H1 (cell line): ENCODE results near the gene WBP1L. TPM values are rescaled to one million over a fixed set of nuclear protein-coding genes. Genes with fewer than 3 reads are reported as not detected.

Experiments
- CTCF ChIA-PET: fragments of 300-600 bp; sonication (Branson Sonifier 250); formaldehyde crosslinking; loops from one replicate; lab custom pipeline; 2021; ENCODE audit not compliant: partially characterized antibody; lab: Charles Lee
- POLR2A ChIA-PET: fragments of 300-600 bp; sonication (Branson Sonifier 250); formaldehyde crosslinking; loops from one replicate; lab custom pipeline; 2021; ENCODE audit warnings: inconsistent platforms; ENCODE audit not compliant: partially characterized antibody; lab: Charles Lee
- DNase-seq, 2 experiments: peaks; one replicate each; pipeline versions ENCODE4 v3.0.0 to v3.0.0-alpha.2; 2010 to 2022; ENCODE audit warnings: low spot score in 2 of 2, low read depth in 1 of 2, mixed read lengths in 1 of 2
- FAIRE-seq: peaks from 2 replicates; lab custom pipeline; 2011; peaks lifted over from hg19 to GRCh38; lab: Jason Lieb, UNC
- H2AFZ ChIP-seq: 2 replicates; pipeline ENCODE4 v1.8.1; 2012; ENCODE audit warnings: low read length, inconsistent platforms
- H2AK5ac ChIP-seq: 2 replicates; pipeline ENCODE4 v1.6.1; 2013; ENCODE audit warnings: low read depth, low read length
- H2BK120ac ChIP-seq: replicated peaks from 2 replicates; pipeline ENCODE3; 2013; ENCODE audit warnings: low read depth, low read length, inconsistent platforms
- H2BK12ac ChIP-seq: 2 replicates; pipeline ENCODE4 v1.6.1; 2013; ENCODE audit warnings: low read depth, low read length
- H2BK15ac ChIP-seq: 2 replicates; pipeline ENCODE4 v1.6.1; 2013; ENCODE audit warnings: low read length
- H2BK20ac ChIP-seq: 2 replicates; pipeline ENCODE4 v1.6.1; 2013; ENCODE audit warnings: low read length
- H2BK5ac ChIP-seq: 2 replicates; pipeline ENCODE4 v1.6.1; 2013; ENCODE audit warnings: low read depth, low read length
- H3K14ac ChIP-seq: 2 replicates; pipeline ENCODE4 v1.6.1; 2013; ENCODE audit warnings: inconsistent platforms; ENCODE audit not compliant: insufficient read length
- H3K18ac ChIP-seq: 2 replicates; pipeline ENCODE4 v1.6.1; 2013; ENCODE audit warnings: low read length; ENCODE audit errors: extremely low read depth
- H3K23ac ChIP-seq: 2 replicates; pipeline ENCODE4 v1.6.1; 2013; ENCODE audit warnings: inconsistent platforms; ENCODE audit not compliant: insufficient read length
- H3K23me2 ChIP-seq: 2 replicates; pipeline ENCODE4 v1.6.1; 2013; ENCODE audit warnings: low read depth, low read length
- H3K27ac ChIP-seq: 2 replicates; pipeline ENCODE4 v1.6.1; 2011; ENCODE audit warnings: low read depth, low read length, inconsistent platforms
- H3K27me3 ChIP-seq, 4 experiments: replicated peaks in 1 of 4; 1 replicate in 1 of 4; 2 replicates in 3 of 4; pipeline versions ENCODE4 v1.6.1 to v1.8.1; 2011 to 2013; ENCODE audit warnings: low read length in 3 of 4, mild to moderate bottlenecking in 3 of 4, inconsistent platforms in 2 of 4, mixed read lengths in 2 of 4, moderate library complexity in 1 of 4; ENCODE audit not compliant: control insufficient read depth in 3 of 4, insufficient read depth in 3 of 4; ENCODE audit errors: extremely low read depth in 1 of 4
- H3K36me3 ChIP-seq, 4 experiments: 2 replicates each; pipeline versions ENCODE4 v1.6.1 to v1.8.1; 2011 to 2013; ENCODE audit warnings: mild to moderate bottlenecking in 4 of 4, low read length in 3 of 4, moderate library complexity in 2 of 4, control low read depth in 1 of 4, inconsistent platforms in 1 of 4; ENCODE audit not compliant: insufficient read depth in 4 of 4, control insufficient read depth in 2 of 4
- H3K4ac ChIP-seq: replicated peaks from 2 replicates; pipeline ENCODE3; 2013; ENCODE audit warnings: low read length, low read depth, mixed read lengths, inconsistent platforms; ENCODE audit not compliant: insufficient read length
- H3K4me1 ChIP-seq, 4 experiments: replicated peaks in 1 of 4; 1 replicate in 1 of 4; 2 replicates in 3 of 4; pipeline versions ENCODE4 v1.6.1 to v1.8.1; 2011 to 2013; ENCODE audit warnings: low read length in 3 of 4, inconsistent platforms in 2 of 4, mixed read lengths in 1 of 4; ENCODE audit not compliant: insufficient read depth in 4 of 4, control insufficient read depth in 3 of 4
- H3K4me2 ChIP-seq, 2 experiments: 2 replicates each; pipeline versions ENCODE4 v1.6.1 to v1.8.1; 2011 to 2013; ENCODE audit warnings: low read depth in 2 of 2, low read length in 2 of 2, control low read depth in 1 of 2, inconsistent platforms in 1 of 2, mild to moderate bottlenecking in 1 of 2; ENCODE audit not compliant: insufficient read depth in 1 of 2
- H3K4me3 ChIP-seq, 4 experiments: fragments of 200-600, 300-600 bp in 1 of 4; sonication (generic), shearing (Covaris generic), sonication (Bioruptor Twin) in 1 of 4; 2 replicates each; pipeline versions ENCODE4 v1.5.1 to v1.8.1; 2011 to 2016; ENCODE audit warnings: low read length in 4 of 4, low read depth in 3 of 4, control low read depth in 2 of 4, inconsistent platforms in 2 of 4, mild to moderate bottlenecking in 2 of 4, mixed read lengths in 1 of 4, moderate library complexity in 1 of 4; ENCODE audit not compliant: insufficient read depth in 2 of 4; ENCODE audit errors: extremely low read depth in 1 of 4
- H3K56ac ChIP-seq: replicated peaks from 2 replicates; pipeline ENCODE3; 2013; ENCODE audit warnings: low read depth, mild to moderate bottlenecking, mixed read lengths, low read length, inconsistent platforms; ENCODE audit not compliant: insufficient read length
- H3K79me1 ChIP-seq: 2 replicates; pipeline ENCODE4 v1.6.1; 2013; ENCODE audit warnings: low read depth, low read length, control low read depth
- H3K79me2 ChIP-seq, 2 experiments: 2 replicates each; pipeline versions ENCODE4 v1.6.1 to v1.8.1; 2012 to 2013; ENCODE audit warnings: low read length in 2 of 2, mild to moderate bottlenecking in 2 of 2, inconsistent platforms in 1 of 2; ENCODE audit not compliant: insufficient read depth in 2 of 2, control insufficient read depth in 1 of 2
- H3K9ac ChIP-seq, 4 experiments: replicated peaks in 1 of 4; 1 replicate in 1 of 4; 2 replicates in 3 of 4; pipeline versions ENCODE4 v1.6.1 to v1.8.1; 2011 to 2013; ENCODE audit warnings: low read depth in 3 of 4, low read length in 3 of 4, control low read depth in 2 of 4, mild to moderate bottlenecking in 2 of 4, moderate library complexity in 2 of 4, inconsistent platforms in 1 of 4; ENCODE audit errors: extremely low read depth in 1 of 4
- H3K9me3 ChIP-seq, 2 experiments: 2 replicates each; pipeline versions ENCODE4 v1.6.1 to v1.8.1; 2012 to 2013; ENCODE audit warnings: mild to moderate bottlenecking in 2 of 2, moderate library complexity in 2 of 2, control low read depth in 1 of 2, inconsistent platforms in 1 of 2, low read depth in 1 of 2, low read length in 1 of 2, mixed read lengths in 1 of 2; ENCODE audit not compliant: insufficient read depth in 2 of 2
- H4K20me1 ChIP-seq, 2 experiments: replicated peaks in 1 of 2; 2 replicates each; pipeline versions ENCODE3 to v1.8.1; 2011 to 2013; ENCODE audit warnings: inconsistent platforms in 2 of 2, low read length in 2 of 2, mild to moderate bottlenecking in 1 of 2; ENCODE audit not compliant: insufficient read depth in 2 of 2, control insufficient read depth in 1 of 2
- H4K5ac ChIP-seq: 2 replicates; pipeline ENCODE4 v1.6.1; 2013; ENCODE audit warnings: low read length, low read depth, mixed read lengths, inconsistent platforms; ENCODE audit not compliant: insufficient read length
- H4K8ac ChIP-seq: 2 replicates; pipeline ENCODE4 v1.8.0; 2013; ENCODE audit warnings: mild to moderate bottlenecking, moderate library complexity, low read length, inconsistent platforms; ENCODE audit not compliant: insufficient read depth; ENCODE audit errors: extremely low read depth
- H4K91ac ChIP-seq: replicated peaks from 2 replicates; pipeline ENCODE3; 2013; ENCODE audit warnings: low read length, mixed read lengths, inconsistent platforms; ENCODE audit not compliant: insufficient read length
- ATF3 ChIP-seq: IDR thresholded peaks from 2 replicates; pipeline ENCODE4 v1.6.1; 2011; ENCODE audit warnings: low read depth, mild to moderate bottlenecking, low read length; ENCODE audit not compliant: insufficient read depth
- CEBPB ChIP-seq: IDR thresholded peaks from 2 replicates; pipeline ENCODE4 v1.6.1; 2012; ENCODE audit warnings: low read depth, low read length
- CHD2 ChIP-seq: IDR thresholded peaks from 2 replicates; pipeline ENCODE4 v1.6.1; 2012; ENCODE audit warnings: low read length, improper control_type of control experiment
- NANOG ChIP-seq: IDR thresholded peaks from 2 replicates; pipeline ENCODE4 v1.6.1; 2011; ENCODE audit warnings: low read length, low read depth, mild to moderate bottlenecking, inconsistent platforms; ENCODE audit not compliant: insufficient read depth, poor library complexity, severe bottlenecking
- RXRA ChIP-seq: IDR thresholded peaks from 2 replicates; pipeline ENCODE4 v1.6.1; 2011; ENCODE audit warnings: low read depth, mild to moderate bottlenecking, low read length, moderate library complexity; ENCODE audit not compliant: insufficient read depth
- SP1 ChIP-seq: IDR thresholded peaks from 2 replicates; pipeline ENCODE4 v1.6.1; 2011; ENCODE audit warnings: low read depth, low read length
- SRF ChIP-seq: IDR thresholded peaks from 2 replicates; pipeline ENCODE4 v1.6.1; 2011; ENCODE audit warnings: mild to moderate bottlenecking, low read depth, low read length, moderate library complexity
- TAF1 ChIP-seq: IDR thresholded peaks from 2 replicates; pipeline ENCODE4 v1.6.1; 2011; ENCODE audit warnings: mild to moderate bottlenecking, low read depth, low read length
- WGBS, 2 experiments: shearing (Covaris generic) in 1 of 2; methylation state at CpG; one replicate each; pipeline versions ENCODE4 v1.1.6 to v1.1.7; 2013 to 2015; ENCODE audit warnings: low lambda C conversion rate in 2 of 2, mixed read lengths in 2 of 2, inconsistent platforms in 1 of 2, low coverage in 1 of 2, missing lambda C conversion rate in 1 of 2; ENCODE audit not compliant: insufficient replicate concordance in 2 of 2, insufficient coverage in 1 of 2, insufficient read length in 1 of 2; ENCODE audit errors: extremely low coverage in 1 of 2, missing lambda C conversion rate in 1 of 2; 5-methylcytosine and 5-hydroxymethylcytosine counted together
- polyA plus RNA-seq, 7 experiments: library from polyadenylated mRNA; depleted of rRNA in 3 of 7; stranded (reverse) in 5 of 7; unstranded in 2 of 7; fragments of >200 nt in 5 of 7; fragments of 200-250 nt in 2 of 7; gene quantifications; 1 replicate in 5 of 7; 2 replicates in 1 of 7; 4 replicates in 1 of 7; pipeline versions ENCODE4 v1.2.1 to v1.2.3, GENCODE V29; 2011 to 2013; ENCODE audit warnings: missing spikeins in 2 of 7, mixed read lengths in 2 of 7
- total RNA-seq: library from RNA; stranded (reverse); fragmentation: NEBNext Ultra II Directional; extraction: Animal tissue kit (Norgen Biotek cat#: 25700); gene quantifications from 2 replicates; pipeline ENCODE4 v1.2.1, GENCODE V29; 2021
- TF ChIP-seq, protein P1 (sequence below): IDR thresholded peaks from 2 replicates; pipeline ENCODE4 v1.6.1; 2012; ENCODE audit warnings: low read length, inconsistent platforms

Gene WBP1L
- total and polyA plus RNA-seq, 2 of the 8 experiments (the other 6 are each of a cell fraction or from before 2014, with no cell fraction given), result 26.6 to 29.9 TPM

GRCh38 chr10:102776779-102777456 is 33.2 kb downstream of the WBP1L start:
- ChIA-PET POLR2A (interaction anchor here (0.6 to 4.8 kb wide), 9 partner anchors 12 to 342 kb away, joined by 3 to 40 read pairs (median 5); partner anchors contain the start of gene WBP1L), CTCF (interaction anchor here (0.6 to 1.8 kb wide), 13 partner anchors 11 to 98 kb away, joined by 3 to 10 read pairs (median 3); no protein-coding TSS in a partner anchor)
- H4K5ac ChIP-seq, result peak overlapping the region; percentile 8
- H3K56ac ChIP-seq, result no peak overlapping the region
- H2BK15ac ChIP-seq, result no peak overlapping the region
- H2AFZ ChIP-seq, result 0 out of 2 replicates have a peak overlapping the region, but pooled peaks have one; percentile 1
- H3K4me3 ChIP-seq, result peak overlapping the region in 3 of 4 experiments; percentile 8 to 41 (median 16); a peak in 4 of 8 replicates
- FAIRE-seq (peak; percentile 63), DNase-seq (peak; percentile 43 to 67)
- H3K23me2 ChIP-seq, result no peaks in the 10 kb centered on the region
- no peaks in the 10 kb centered on the region for H3K79me2 ChIP-seq
- H3K9me3 ChIP-seq, result no peaks in the 10 kb centered on the region
- peak overlapping the region; percentile 57 to 67 for H3K4me2 ChIP-seq
- peak overlapping the region; percentile 77; the same call in 1 of the 2 replicates for H2BK12ac ChIP-seq
- H3K23ac ChIP-seq, result no peak overlapping the region
- no peak overlapping the region for H3K14ac ChIP-seq
- H2BK120ac ChIP-seq, result no peak overlapping the region
- H3K36me3 ChIP-seq, result no peaks in the 10 kb centered on the region
- peak overlapping the region; percentile 5; the same call in 1 of the 2 replicates for H2BK5ac ChIP-seq
- H4K20me1 ChIP-seq, result peaks cover 0 to 2% of the 10 kb centered on the region in 2 experiments
- peaks cover 9% of the 10 kb centered on the region; the same call in 1 of the 2 replicates for H3K79me1 ChIP-seq
- H2BK20ac ChIP-seq, result no peak overlapping the region
- H3K9ac ChIP-seq, result peak overlapping the region in 2 of 4 experiments; percentile 2 to 48; a peak in 3 of 7 replicates
- no peak overlapping the region for H4K91ac ChIP-seq
- H3K4me1 ChIP-seq, result peaks cover 23 to 32% (median 30%) of the 10 kb centered on the region in 4 experiments
- H2AK5ac ChIP-seq, result no peak overlapping the region; the same call in 1 of the 2 replicates
- H3K4ac ChIP-seq, result no peak overlapping the region
- H3K27me3 ChIP-seq, result no peaks in the 10 kb centered on the region; a peak in 2 of 7 replicates
- peak overlapping the region; percentile 63 for H3K18ac ChIP-seq
- WGBS, 2 experiments, result 14% methylated on average over 9 of the region's 9 CpGs; no CpG with 5 or more reads in 1 of the 2 experiments
- H4K8ac ChIP-seq, result no peak overlapping the region
- 0 out of 2 replicates have a peak overlapping the region, but pooled peaks have one; percentile 20 for H3K27ac ChIP-seq
- TF ChIP-seq, protein P1, sequence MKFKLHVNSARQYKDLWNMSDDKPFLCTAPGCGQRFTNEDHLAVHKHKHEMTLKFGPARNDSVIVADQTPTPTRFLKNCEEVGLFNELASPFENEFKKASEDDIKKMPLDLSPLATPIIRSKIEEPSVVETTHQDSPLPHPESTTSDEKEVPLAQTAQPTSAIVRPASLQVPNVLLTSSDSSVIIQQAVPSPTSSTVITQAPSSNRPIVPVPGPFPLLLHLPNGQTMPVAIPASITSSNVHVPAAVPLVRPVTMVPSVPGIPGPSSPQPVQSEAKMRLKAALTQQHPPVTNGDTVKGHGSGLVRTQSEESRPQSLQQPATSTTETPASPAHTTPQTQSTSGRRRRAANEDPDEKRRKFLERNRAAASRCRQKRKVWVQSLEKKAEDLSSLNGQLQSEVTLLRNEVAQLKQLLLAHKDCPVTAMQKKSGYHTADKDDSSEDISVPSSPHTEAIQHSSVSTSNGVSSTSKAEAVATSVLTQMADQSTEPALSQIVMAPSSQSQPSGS, result no peak
- TF ChIP-seq RXRA (peak; percentile 89; the same call in 1 of the 2 replicates), SRF (no peak), ATF3 (no peak), CEBPB (no peak), NANOG (peak; percentile 90), TAF1 (peak; percentile 38; the same call in 1 of the 2 replicates), CHD2 (peak; percentile 30; the same call in 1 of the 2 replicates), SP1 (peak; percentile 78; the same call in 1 of the 2 replicates)
